Ascending aorta (tissue), 2 donors: Measurements from ENCODE around the gene FAM107B. TPM values are rescaled to one million over a fixed set of nuclear protein-coding genes. Genes with fewer than 3 reads are reported as not detected.

Source experiments
- DNase-seq, 2 donors: peaks; one replicate each; pipeline ENCODE4 v3.0.0-alpha.2; 2019; ENCODE audit warnings: low spot score in 2 of 2
- H3K27ac ChIP-seq, 2 donors: fragments of 200-600 bp; sonication (generic); one replicate each; pipeline ENCODE4 v1.5.1; 2016 to 2017; ENCODE audit warnings: mild to moderate bottlenecking in 1 of 2
- H3K27me3 ChIP-seq: fragments of 200-600 bp; sonication (generic); one replicate; pipeline ENCODE4 v1.5.1; 2017
- H3K36me3 ChIP-seq, 2 donors: fragments of 200-600 bp; sonication (generic); one replicate each; pipeline ENCODE4 v1.5.1; 2016
- H3K4me1 ChIP-seq, 2 donors: fragments of 200-600 bp; sonication (generic); one replicate each; pipeline ENCODE4 v1.5.1; 2016 to 2017; ENCODE audit warnings: mild to moderate bottlenecking in 1 of 2
- H3K4me3 ChIP-seq, 2 donors: fragments of 200-600 bp; sonication (generic); one replicate each; pipeline ENCODE4 v1.5.1; 2016 to 2017; ENCODE audit warnings: mild to moderate bottlenecking in 1 of 2
- H3K9me3 ChIP-seq, 2 donors: fragments of 200-600 bp; sonication (generic); one replicate each; pipeline ENCODE4 v1.5.1; 2016
- intact Hi-C: fragments of 100-400 bp; cut with DNase I; formaldehyde crosslinking; loops from one replicate; pipeline ENCODE4 v1.15.1; 2023
- total RNA-seq: library from RNA; depleted of rRNA; stranded (reverse); fragments of >200 nt; gene quantifications from one replicate; pipeline ENCODE4 v1.1.0, GENCODE V29; 2016
- TF ChIP-seq, protein P1 (sequence below), 3 experiments: fragments of 200-600 bp in 2 of 3; fragments of 450-650 bp in 1 of 3; sonication (generic) in 2 of 3; IDR thresholded peaks; one replicate each; pipeline ENCODE4 v1.5.1; 2016 to 2019; ENCODE audit warnings: antibody characterized with exemption in 3 of 3, mild to moderate bottlenecking in 1 of 3, moderate library complexity in 1 of 3

The FAM107B gene
- total RNA-seq, 1 donor from 2014 or later: 3.7 TPM

DNA sequence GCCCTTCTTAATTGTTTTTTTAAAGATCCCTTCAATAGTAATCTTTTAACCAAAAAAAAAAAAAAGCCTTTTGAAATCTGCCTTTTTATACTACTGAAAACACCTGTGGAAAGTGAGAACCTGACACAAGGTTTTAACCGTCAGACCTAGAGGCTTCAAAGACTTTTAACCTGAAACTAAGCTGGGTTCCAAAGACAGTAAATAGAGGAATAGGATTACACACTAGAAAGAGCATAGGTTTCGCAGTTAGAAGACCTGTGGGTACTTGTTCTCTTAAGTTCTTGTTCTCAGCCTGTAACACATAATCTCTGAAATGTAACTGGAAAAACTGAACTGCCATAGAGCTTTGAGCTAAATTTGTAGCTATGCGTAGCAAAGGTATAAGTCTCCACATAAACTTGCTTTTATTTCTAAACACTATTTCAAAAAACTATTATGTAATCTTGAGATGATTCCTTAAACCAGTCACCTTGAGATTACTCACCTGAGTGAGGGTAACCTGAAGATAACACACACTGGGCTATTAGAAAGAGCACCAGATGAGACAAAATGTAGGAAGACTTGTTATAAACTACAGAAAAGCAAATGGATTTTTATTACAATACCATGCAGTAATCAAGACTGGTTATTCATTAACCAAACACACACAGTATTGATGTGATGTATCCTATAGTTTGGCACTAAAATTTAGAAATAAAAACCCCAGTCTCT lies 247.4 kb downstream of the FAM107B start:
- Histone ChIP-seq H3K4me3 (no peak overlapping the region), H3K27me3 (no peaks in the 10 kb centered on the region), H3K4me1 (no peaks in the 10 kb centered on the region), H3K27ac (no peak overlapping the region), H3K36me3 (peaks cover 0 to 3% of the 10 kb centered on the region in 2 donors), H3K9me3 (no peaks in the 10 kb centered on the region)
- intact Hi-C loops: no loop called here
- TF ChIP-seq, protein P1, sequence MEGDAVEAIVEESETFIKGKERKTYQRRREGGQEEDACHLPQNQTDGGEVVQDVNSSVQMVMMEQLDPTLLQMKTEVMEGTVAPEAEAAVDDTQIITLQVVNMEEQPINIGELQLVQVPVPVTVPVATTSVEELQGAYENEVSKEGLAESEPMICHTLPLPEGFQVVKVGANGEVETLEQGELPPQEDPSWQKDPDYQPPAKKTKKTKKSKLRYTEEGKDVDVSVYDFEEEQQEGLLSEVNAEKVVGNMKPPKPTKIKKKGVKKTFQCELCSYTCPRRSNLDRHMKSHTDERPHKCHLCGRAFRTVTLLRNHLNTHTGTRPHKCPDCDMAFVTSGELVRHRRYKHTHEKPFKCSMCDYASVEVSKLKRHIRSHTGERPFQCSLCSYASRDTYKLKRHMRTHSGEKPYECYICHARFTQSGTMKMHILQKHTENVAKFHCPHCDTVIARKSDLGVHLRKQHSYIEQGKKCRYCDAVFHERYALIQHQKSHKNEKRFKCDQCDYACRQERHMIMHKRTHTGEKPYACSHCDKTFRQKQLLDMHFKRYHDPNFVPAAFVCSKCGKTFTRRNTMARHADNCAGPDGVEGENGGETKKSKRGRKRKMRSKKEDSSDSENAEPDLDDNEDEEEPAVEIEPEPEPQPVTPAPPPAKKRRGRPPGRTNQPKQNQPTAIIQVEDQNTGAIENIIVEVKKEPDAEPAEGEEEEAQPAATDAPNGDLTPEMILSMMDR (IDR thresholded peaks at IDR 0.05): no peak
- DNase-seq: no peak

DNA sequence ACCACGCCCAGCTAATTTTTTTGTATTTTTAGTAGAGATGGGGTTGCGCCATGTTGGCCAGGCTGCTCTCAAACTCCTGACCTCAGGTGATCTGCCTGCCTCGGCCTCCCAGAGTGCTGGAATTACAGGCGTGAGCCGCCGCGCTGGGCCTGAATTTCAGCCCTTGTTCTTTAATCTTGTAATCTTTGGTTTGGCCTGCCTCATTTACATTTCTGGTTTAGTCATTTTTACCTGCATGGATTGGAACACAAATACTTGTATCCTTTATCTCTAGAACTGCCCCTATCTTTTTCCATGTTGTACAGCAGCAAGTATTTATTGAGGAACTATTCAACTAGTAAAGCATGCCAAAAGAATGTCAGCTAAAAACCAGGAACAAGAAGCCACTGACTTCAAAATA lies 248.4 kb downstream of the FAM107B start:
- intact Hi-C loops: no loop called here
- no peak overlapping the region for H3K27ac ChIP-seq
- no peaks in the 10 kb centered on the region for H3K27me3 ChIP-seq
- H3K4me3 ChIP-seq: no peak overlapping the region
- H3K4me1 ChIP-seq: no peaks in the 10 kb centered on the region
- H3K36me3 ChIP-seq: peaks cover 3 to 8% of the 10 kb centered on the region in 2 donors
- H3K9me3 ChIP-seq: no peaks in the 10 kb centered on the region
- no peak for DNase-seq
- TF ChIP-seq, protein P1 (IDR thresholded peaks at IDR 0.05): no peak

DNA sequence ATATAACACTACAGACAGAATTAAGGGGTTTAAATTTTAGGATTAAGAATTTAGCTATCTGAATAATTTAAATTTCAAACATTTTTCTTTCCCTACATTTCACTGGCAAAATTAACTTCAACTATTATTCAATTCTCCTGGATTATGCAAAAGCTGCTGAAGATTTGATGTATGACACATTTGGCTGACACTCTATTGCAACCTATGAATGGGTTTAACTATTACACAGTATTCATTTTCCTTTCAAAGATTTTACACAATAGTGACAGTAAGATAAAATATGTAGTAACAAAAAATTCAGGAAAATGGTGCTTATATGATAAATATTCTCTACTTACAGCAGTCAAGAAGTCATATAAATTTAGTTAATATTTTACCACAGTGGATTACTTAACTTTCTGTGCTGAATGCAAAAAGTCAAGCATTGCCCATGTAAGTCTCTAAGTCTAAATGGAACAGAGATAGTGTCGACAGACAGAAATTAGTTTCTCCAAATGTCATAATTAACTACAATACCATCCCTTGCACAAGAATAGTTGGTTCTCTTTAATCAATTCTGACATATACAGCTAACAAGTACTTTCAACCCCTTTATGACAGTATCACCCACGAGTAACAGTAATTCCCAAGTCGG lies 249.9 kb downstream of the FAM107B start:
- intact Hi-C loops: no loop called here
- H3K4me3 ChIP-seq: no peak overlapping the region
- no peaks in the 10 kb centered on the region for H3K27me3 ChIP-seq
- H3K36me3 ChIP-seq: peaks cover 16 to 23% of the 10 kb centered on the region in 2 donors
- H3K27ac ChIP-seq: no peak overlapping the region
- TF ChIP-seq, protein P1 (IDR thresholded peaks at IDR 0.05): no peak
- H3K4me1 ChIP-seq: no peaks in the 10 kb centered on the region
- H3K9me3 ChIP-seq: no peaks in the 10 kb centered on the region
- no peak for DNase-seq

DNA sequence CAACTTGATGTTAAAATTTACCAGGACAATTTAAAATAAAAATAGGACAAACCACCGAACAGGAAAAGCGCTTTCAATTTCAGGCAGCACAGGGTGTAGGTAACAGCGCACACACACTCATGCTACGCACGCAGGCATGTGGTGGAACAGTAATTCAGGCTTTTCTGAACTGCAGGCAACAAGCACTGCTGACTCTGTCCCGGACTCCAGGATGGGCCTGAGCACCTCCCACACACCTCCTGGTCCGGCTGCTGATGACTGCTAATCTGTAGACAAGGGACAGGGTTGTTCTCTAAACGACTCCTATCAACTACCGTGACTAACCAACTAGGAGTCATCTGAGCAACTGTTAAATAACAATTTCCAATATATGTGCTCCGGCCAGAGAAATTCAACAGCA lies 251.4 kb downstream of the FAM107B start:
- no peak overlapping the region for H3K4me3 ChIP-seq
- H3K4me1 ChIP-seq: no peaks in the 10 kb centered on the region
- intact Hi-C loops: no loop called here

DNA sequence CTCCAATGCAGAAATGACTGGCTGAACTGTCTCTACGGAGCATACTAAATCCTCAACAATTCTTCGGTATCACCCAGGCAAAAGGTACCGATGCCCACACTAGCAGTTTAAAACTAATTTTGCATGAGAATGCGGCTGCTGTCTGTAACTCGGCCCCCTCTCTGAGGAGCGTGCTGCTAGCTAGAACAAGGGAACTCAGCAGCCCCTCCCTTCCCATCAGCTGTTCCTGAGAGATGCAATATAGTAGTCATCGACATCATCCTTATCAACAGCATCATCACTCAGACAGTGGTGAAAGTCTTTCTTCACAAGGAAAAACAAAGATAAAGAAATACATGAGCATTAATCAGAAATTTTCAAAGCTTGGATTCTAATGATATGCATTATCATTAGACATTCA lies 254.9 kb downstream of the FAM107B start:
- DNase-seq: no peak
- TF ChIP-seq, protein P1 (IDR thresholded peaks at IDR 0.05): no peak

More for the DNA sequence above, 251.4 kb downstream of the FAM107B start:
- DNase-seq: no peak
- no peaks in the 10 kb centered on the region for H3K9me3 ChIP-seq
- H3K36me3 ChIP-seq: peaks cover 18 to 24% of the 10 kb centered on the region in 2 donors
- no peak overlapping the region for H3K27ac ChIP-seq
- TF ChIP-seq, protein P1 (IDR thresholded peaks at IDR 0.05): no peak
- H3K27me3 ChIP-seq: no peaks in the 10 kb centered on the region

More for the DNA sequence above, 254.9 kb downstream of the FAM107B start:
- intact Hi-C loops: no loop called here
- H3K27me3 ChIP-seq: no peaks in the 10 kb centered on the region
- H3K9me3 ChIP-seq: no peaks in the 10 kb centered on the region
- H3K4me3 ChIP-seq: no peak overlapping the region
- H3K27ac ChIP-seq: no peak overlapping the region
- no peaks in the 10 kb centered on the region for H3K4me1 ChIP-seq
- peaks cover 18 to 24% of the 10 kb centered on the region in 2 donors for H3K36me3 ChIP-seq
